ENCODE data around the gene KITLG. TPM values are rescaled to one million over a fixed set of nuclear protein-coding genes. Genes with fewer than 3 reads are reported as not detected.

Gene KITLG
- total RNA-seq, 1 experiment from 2014 or later, result 14.5 TPM

DNA sequence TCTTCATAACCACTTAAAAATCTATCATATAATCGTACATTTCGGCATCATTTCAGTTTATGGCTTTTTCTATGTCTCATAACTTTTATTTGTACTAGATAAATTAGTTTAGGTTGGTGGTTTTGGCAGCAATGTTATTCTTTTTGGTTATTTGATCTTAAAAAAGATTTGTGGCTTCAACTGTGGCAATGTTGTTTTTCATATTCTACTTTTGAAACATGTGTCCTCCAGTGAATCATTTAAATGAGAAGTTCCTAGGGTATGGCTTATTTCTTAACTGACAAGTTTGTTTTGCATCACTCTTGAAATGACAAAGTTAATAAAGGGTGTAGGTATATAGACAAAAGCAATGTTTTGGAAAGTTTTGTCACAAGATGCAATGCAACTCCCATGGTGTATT is 11.1 kb upstream of the KITLG start:
- H3K36me3 ChIP-seq, result no peaks in the 10 kb centered on the region
- no peaks in the 10 kb centered on the region for H3K27me3 ChIP-seq
- no peak for DNase-seq
- H3K9me3 ChIP-seq (replicated peaks), result no peaks in the 10 kb centered on the region
- H3K27ac ChIP-seq, result no peak overlapping the region
- no peaks in the 10 kb centered on the region for H3K4me1 ChIP-seq
- no peak overlapping the region for H3K4me3 ChIP-seq

DNA sequence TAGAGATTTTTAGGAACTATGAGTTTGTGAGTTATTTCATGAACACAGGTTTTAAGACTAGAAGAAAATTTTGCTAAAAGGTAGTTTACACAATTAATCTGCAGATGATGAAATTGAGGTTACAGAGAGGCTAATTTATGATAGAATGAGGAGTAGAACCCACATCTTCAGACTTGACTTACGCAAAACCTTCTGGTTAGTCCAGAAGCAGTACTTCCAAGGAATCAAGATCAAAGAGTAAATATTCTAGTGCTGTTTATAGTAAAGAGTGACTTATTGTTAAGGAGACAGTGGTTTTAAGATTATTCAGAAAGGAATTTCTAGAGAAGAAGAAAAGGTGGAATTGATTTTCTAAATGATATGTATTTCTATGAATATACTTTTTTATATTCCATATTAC is 10.6 kb upstream of the KITLG start:
- DNase-seq, result no peak
- H3K4me3 ChIP-seq, result no peak overlapping the region
- no peak overlapping the region for H3K27ac ChIP-seq
- H3K36me3 ChIP-seq, result no peaks in the 10 kb centered on the region
- no peaks in the 10 kb centered on the region for H3K9me3 ChIP-seq (replicated peaks)
- H3K4me1 ChIP-seq, result no peaks in the 10 kb centered on the region
- H3K27me3 ChIP-seq, result no peaks in the 10 kb centered on the region

DNA sequence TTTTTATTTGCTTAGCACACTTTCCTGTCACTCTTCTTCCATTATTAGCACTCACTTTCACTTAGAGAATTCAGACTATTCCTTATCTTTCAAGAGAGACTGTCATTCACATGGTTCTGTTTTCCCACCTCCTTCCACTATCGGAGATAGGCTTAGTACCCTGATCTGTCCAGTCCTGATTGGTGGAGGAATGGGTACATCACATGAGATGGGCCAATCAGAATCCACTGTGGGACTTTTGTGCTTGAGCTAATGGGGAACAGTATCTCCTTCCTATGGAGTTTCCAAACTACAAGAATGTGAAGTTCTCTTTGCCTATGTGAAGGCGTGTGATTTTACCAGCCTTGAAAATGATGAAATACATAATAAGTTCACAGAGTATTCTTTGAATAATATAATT is 4.8 kb upstream of the KITLG start:
- Histone ChIP-seq H3K36me3 (no peaks in the 10 kb centered on the region), H3K27me3 (no peaks in the 10 kb centered on the region), H3K4me3 (no peak overlapping the region), H3K9me3 (replicated peaks) (no peaks in the 10 kb centered on the region), H3K4me1 (no peaks in the 10 kb centered on the region), H3K27ac (no peak overlapping the region)
- no peak for DNase-seq

DNA sequence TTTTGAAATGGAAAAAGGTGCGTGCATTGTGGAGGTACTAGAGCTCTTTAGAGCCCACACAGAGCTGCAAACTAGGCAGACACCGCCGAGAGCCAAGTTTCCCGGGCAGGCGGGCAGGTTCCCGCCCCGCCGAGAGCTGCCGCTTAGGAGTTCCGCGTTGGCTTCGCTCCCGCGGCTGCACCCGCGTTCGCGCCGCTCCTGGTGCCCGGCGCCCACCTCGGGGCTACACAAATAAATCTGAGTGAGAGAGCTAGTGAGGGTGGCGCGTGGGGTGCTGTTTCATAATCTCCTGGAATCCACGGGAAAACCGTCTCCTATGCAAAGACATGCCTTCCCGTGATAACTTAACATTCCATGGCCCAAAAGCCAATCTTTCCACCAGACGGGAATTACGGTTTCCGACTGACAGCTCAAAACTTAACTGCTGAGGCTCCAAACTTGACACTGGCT is 645 bp downstream of the KITLG start:
- Histone ChIP-seq H3K27me3 (no peaks in the 10 kb centered on the region), H3K27ac (peak overlapping the region; percentile 39), H3K36me3 (no peaks in the 10 kb centered on the region), H3K4me1 (peaks cover 6% of the 10 kb centered on the region; the same call in 1 of the 2 replicates), H3K4me3 (peak overlapping the region; percentile 67), H3K9me3 (replicated peaks) (no peaks in the 10 kb centered on the region)
- DNase-seq, result peak; percentile 39 to 56

DNA sequence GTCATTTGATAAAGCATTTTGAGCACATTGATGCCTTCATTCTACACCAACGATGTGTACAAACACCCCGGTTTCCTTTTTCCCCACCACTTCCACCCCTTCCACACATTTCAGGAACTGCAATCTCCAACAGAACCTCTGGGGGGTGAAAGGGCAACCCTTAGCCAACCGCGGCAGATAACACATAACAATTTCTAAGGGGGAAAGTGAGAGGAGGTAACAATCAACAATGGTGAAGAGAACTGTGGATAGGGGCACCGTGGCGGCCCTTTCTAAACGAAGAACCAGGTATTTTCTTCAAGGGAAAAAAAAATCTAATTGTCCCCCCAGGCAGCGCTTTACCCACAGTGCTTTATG is 1.1 kb downstream of the KITLG start:
- no peaks in the 10 kb centered on the region for H3K27me3 ChIP-seq
- no peaks in the 10 kb centered on the region for H3K36me3 ChIP-seq
- peaks cover 6% of the 10 kb centered on the region; the same call in 1 of the 2 replicates for H3K4me1 ChIP-seq
- H3K9me3 ChIP-seq (replicated peaks), result no peaks in the 10 kb centered on the region
- H3K27ac ChIP-seq, result peak overlapping the region; percentile 39
- H3K4me3 ChIP-seq, result peak overlapping the region; percentile 67
- peak; percentile 58 to 76 for DNase-seq

DNA sequence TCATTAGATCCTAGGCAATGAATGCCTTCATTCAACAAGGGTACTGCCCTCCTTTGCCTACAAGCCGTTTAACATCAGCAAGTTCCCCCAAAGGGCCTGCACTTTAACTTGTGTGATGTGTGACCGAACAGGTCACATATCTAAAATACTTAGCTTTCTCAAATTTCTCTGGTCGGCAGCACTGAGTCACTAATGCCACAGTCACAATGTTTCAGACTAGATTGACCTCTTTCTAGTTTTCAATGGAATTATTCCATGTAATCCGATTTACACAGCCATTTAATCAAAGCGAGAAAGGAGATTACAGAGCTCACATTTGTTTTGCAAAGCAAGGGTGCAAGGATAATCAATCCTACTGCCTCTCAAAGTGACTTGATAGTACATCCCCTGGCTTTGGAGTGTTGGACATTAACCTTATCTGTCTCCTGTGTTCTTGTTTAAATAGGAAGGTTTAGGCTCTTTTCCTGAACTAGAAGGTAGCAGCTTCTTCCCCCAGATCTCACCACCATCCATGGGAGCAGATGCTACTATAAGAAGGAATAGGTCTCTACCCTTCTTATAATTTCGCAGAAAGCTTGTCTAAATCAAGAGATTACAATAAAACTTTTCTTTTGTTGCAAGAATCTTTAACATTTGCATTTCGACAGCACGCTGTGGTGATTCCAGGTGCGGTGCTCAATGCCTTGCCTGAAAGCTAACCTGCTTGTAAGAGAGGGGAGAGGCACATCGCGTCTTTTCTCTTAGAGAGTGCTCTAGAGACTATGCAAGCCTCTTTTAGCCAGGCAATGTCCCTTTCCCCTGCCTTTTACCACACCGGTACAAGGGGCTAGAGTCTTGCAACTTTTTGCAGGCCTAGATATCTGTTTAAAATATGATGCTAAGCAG is 1.8 kb downstream of the KITLG start:
- H3K36me3 ChIP-seq, result no peaks in the 10 kb centered on the region
- H3K4me3 ChIP-seq, result peak overlapping the region; percentile 67
- DNase-seq, result peak; percentile 27 to 49
- H3K9me3 ChIP-seq (replicated peaks), result no peaks in the 10 kb centered on the region
- H3K27ac ChIP-seq, result peak overlapping the region; percentile 39
- no peaks in the 10 kb centered on the region for H3K27me3 ChIP-seq
- peaks cover 6% of the 10 kb centered on the region; the same call in 1 of the 2 replicates for H3K4me1 ChIP-seq

DNA sequence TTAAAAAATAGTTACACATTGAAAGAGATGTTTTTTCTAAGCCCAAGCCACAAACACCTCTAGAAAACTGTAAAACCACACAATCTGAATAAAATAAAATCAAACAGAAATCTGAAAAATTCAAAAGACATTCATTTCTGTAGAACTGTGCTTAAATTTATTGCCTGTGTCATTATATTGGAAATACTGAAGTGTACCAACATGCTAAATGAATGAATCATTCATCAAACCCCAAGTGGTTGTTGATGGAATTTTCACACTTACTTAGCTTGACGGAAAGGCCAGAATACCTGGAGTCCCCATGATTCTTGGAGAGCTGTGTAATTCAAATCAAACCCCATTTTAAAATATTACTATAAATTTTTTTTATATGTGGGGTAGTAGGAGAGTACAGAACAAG is 2.7 kb downstream of the KITLG start:
- peak overlapping the region; percentile 67 for H3K4me3 ChIP-seq
- peak in 1 of 2 experiments; percentile 34 for DNase-seq

DNA sequence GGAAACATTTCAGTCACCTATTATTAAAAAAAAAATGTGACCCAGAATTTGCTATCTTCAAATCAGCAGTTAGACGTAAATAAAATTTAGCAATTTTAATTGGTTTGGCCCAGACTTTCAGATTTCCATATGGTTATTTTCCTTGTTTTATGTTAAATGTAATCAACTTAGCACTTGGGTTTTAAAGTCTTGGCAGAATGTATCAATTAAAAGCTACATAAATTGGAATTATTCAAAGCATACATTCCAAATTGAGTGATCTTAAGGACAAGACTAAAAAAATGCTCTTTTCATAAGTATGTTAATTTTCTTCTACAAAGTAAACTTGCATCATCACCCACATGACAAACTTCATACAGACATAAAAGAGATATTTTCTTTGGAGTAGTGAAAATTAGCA is 3.4 kb downstream of the KITLG start:
- no peak for DNase-seq
- no peak overlapping the region for H3K27ac ChIP-seq
- no peaks in the 10 kb centered on the region for H3K9me3 ChIP-seq (replicated peaks)
- no peaks in the 10 kb centered on the region for H3K27me3 ChIP-seq
- no peak overlapping the region; the same call in 1 of the 2 replicates for H3K4me3 ChIP-seq
- peaks cover 18% of the 10 kb centered on the region for H3K4me1 ChIP-seq
- no peaks in the 10 kb centered on the region for H3K36me3 ChIP-seq

More for the DNA sequence above, 2.7 kb downstream of the KITLG start:
- Histone ChIP-seq H3K36me3 (no peaks in the 10 kb centered on the region), H3K27me3 (no peaks in the 10 kb centered on the region), H3K9me3 (replicated peaks) (no peaks in the 10 kb centered on the region), H3K4me1 (peaks cover 14% of the 10 kb centered on the region), H3K27ac (peak overlapping the region; percentile 32)

DNA sequence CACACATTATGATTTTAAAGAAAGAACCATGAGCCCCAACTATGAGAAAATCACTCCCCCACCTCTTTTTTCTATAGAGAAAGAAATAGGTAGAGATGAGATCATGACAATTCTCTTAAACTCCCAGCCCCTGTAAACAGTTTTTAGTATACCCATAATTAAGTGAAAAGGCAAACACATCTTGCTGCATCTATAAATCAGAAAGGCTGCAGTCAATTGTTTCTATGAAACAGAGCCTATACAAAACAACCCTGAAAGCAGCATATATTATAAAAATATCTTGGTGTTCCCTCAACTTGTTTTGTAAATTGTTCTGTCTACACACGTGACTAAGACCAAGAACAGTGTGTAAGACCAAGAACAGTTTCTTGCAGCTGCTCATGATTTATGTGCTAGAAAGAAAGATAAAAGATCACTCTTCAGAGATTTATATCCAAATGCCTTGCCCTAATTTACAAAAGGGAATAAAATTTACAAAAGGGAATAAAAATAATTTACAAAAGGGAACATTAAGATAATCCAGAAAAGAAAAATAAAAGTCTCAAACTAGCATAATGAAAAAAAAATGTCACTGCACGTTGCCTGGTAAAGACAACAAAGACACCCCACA is 4.8 kb downstream of the KITLG start:
- no peak overlapping the region for H3K4me3 ChIP-seq
- no peak overlapping the region for H3K27ac ChIP-seq
- H3K4me1 ChIP-seq, result peaks cover 18% of the 10 kb centered on the region
- no peaks in the 10 kb centered on the region for H3K9me3 ChIP-seq (replicated peaks)
- no peaks in the 10 kb centered on the region for H3K27me3 ChIP-seq
- no peaks in the 10 kb centered on the region for H3K36me3 ChIP-seq
- DNase-seq, result no peak

DNA sequence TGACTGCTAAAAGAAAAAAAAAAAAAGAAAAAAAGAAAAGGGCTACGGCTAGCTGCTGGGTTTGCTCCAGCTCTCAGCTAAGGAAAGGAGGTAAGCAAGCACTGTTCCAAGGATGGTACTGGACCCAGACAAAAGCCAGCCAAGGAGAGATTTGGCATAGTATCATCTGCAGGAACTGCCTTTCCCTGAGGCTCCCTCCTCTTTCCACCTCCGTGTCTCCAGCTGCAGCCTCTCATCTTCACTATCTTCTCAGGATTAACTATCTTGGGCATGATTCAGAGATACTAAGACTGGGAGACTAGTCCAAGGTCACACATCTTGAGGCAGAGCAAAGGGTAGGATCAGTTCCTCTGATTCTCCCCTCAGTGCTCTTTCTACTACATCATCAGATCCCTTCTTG is 6.0 kb downstream of the KITLG start:
- H3K4me1 ChIP-seq, result peaks cover 18% of the 10 kb centered on the region
- H3K27me3 ChIP-seq, result no peaks in the 10 kb centered on the region
- no peak overlapping the region for H3K27ac ChIP-seq
- H3K9me3 ChIP-seq (replicated peaks), result no peaks in the 10 kb centered on the region
- H3K36me3 ChIP-seq, result no peaks in the 10 kb centered on the region
- no peak for DNase-seq
- H3K4me3 ChIP-seq, result no peak overlapping the region

DNA sequence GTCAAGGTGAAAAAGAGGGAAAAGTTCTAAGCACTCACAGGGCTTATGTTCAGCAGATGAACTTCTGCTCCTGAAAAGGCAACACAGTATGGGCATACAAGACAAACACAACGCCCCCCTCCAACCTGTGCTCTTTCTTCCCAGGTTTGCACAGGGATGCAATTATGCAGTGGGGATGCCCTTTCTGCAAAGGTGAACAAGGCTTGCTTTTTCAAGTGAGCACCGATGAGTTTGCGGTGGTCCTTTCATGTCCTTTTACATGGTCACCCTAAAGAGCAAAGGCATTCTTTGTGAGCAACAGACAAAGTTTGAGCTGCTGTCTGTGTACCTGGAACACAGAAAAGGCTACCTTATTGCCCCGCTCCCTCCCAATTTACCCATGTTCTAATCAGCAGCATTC is 6.7 kb downstream of the KITLG start:
- Histone ChIP-seq H3K27ac (no peak overlapping the region; the same call in 1 of the 2 replicates), H3K36me3 (no peaks in the 10 kb centered on the region), H3K4me1 (peaks cover 18% of the 10 kb centered on the region), H3K4me3 (no peak overlapping the region), H3K9me3 (replicated peaks) (no peaks in the 10 kb centered on the region), H3K27me3 (no peaks in the 10 kb centered on the region)
- no peak for DNase-seq

DNA sequence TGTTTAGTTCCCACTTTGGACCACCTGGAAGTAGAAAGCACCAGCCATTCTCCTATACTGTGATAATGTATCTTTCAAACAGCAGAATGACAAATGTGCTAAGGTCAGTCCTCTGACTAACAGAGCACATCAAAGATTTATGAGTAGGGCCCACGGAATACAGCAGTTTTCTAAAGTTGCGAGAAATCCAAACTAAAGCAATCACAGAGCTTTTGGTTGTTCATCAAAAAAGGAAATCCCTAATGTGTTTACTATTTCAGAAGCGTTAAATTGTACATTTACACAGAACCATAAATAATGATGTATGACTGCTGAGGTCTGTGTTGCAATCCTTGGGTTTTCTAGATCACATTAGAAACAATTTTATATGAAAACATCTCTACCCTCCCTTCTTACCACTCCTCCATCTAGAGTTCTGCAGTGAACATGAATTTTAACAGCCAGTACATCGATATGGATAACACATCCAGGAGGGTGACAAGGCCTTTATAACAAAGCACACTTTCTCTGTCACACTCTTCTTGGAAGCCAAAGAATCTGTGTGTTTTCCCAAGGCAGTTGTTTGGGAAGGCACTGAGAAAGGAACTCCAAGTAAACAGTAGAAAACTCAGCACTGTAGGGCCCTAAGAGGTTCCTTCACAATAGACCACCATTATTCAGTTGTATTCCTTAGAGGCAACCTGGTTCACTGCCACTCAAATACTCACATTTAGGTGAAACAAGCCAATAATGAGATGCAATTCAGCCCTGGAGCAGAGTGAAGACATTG is 7.3 kb downstream of the KITLG start:
- peak in 1 of 2 experiments; percentile 19 for DNase-seq

DNA sequence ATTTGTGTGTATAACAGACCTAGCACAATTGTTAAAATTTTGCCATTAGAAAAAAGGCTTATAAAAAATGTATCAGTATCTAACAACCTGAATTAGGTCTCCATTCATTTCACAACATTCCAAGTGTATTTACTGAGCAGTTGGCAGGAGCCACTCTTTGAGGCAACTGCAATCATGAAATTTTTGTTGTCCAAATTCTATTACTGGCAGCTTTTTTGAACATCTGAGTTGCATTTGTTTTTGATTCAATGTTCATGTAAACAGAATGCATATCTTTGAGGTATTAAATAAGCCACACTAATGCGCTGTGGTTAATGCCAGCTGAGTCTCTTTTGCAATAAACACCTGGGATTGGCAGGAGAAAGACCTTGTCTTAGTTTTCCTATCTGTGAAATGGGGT is 8.7 kb downstream of the KITLG start:
- no peak for DNase-seq
- H3K27me3 ChIP-seq, result no peaks in the 10 kb centered on the region
- H3K36me3 ChIP-seq, result no peaks in the 10 kb centered on the region
- no peak overlapping the region for H3K4me3 ChIP-seq
- H3K27ac ChIP-seq, result no peak overlapping the region
- no peaks in the 10 kb centered on the region for H3K9me3 ChIP-seq (replicated peaks)
- H3K4me1 ChIP-seq, result peaks cover 11% of the 10 kb centered on the region

More for the DNA sequence above, 7.3 kb downstream of the KITLG start:
- H3K4me1 ChIP-seq, result peaks cover 14% of the 10 kb centered on the region
- no peak overlapping the region for H3K4me3 ChIP-seq
- H3K27ac ChIP-seq, result peak overlapping the region; percentile 4; the same call in 1 of the 2 replicates
- H3K36me3 ChIP-seq, result no peaks in the 10 kb centered on the region
- no peaks in the 10 kb centered on the region for H3K9me3 ChIP-seq (replicated peaks)
- H3K27me3 ChIP-seq, result no peaks in the 10 kb centered on the region

DNA sequence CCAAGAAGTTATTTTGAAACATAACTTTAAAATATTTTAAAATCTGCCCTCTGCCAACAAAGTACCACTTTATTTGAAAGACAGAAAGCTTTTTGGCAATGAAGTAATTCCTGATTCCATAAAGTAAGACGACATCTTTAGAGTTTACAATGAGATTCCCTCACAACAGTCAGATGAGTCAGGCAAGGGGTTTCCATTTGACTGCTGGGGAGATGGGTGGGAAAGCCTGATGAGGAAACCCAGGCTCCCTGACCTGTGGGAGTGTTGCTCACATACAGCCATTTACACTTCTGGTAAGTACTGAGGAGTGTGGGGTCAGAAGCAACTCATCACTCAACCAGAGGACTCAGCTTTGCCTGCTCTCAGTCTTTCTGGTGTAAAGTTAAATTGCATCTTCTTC is 10.2 kb downstream of the KITLG start:
- H3K9me3 ChIP-seq (replicated peaks), result no peaks in the 10 kb centered on the region
- no peak for DNase-seq
- no peaks in the 10 kb centered on the region for H3K36me3 ChIP-seq
- H3K27me3 ChIP-seq, result no peaks in the 10 kb centered on the region
- no peak overlapping the region for H3K27ac ChIP-seq
- no peak overlapping the region for H3K4me3 ChIP-seq
- peaks cover 12% of the 10 kb centered on the region for H3K4me1 ChIP-seq

DNA sequence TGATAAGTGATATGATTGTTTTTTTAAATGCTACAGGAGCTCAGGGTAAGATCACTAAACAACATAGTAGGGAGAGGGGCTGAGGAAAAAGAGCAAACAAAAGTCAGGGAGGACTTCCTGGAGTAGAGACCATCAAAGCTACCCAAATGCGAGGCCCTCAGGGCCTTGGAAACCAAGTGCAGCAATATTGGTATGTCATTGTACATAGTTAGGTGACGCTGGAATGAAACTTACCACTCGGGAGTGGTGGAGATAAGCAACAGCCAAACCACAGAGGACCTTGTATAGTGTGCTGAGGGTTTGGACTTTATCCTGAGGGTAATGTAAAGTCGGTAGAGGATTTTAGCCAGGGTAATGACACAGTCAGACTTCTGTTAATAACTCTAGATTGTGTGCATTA is 13.8 kb downstream of the KITLG start:
- Histone ChIP-seq H3K36me3 (no peaks in the 10 kb centered on the region), H3K27ac (no peak overlapping the region), H3K4me1 (peaks cover 11% of the 10 kb centered on the region; the same call in 1 of the 2 replicates), H3K9me3 (replicated peaks) (no peaks in the 10 kb centered on the region), H3K4me3 (no peak overlapping the region), H3K27me3 (no peaks in the 10 kb centered on the region)
- no peak for DNase-seq

Data from SJCRH30 (cell line).